HG03280 (cell line): ENCODE results near the gene RAC2.

Source experiments
- ATAC-seq: cut with Tn5 transposase; IDR thresholded peaks from one replicate; pipeline ENCODE4 v1.9.1; 2021; ENCODE audit warnings: mild to moderate bottlenecking, moderate library complexity; ENCODE audit not compliant: unreplicated experiment

RAC2 gene

DNA sequence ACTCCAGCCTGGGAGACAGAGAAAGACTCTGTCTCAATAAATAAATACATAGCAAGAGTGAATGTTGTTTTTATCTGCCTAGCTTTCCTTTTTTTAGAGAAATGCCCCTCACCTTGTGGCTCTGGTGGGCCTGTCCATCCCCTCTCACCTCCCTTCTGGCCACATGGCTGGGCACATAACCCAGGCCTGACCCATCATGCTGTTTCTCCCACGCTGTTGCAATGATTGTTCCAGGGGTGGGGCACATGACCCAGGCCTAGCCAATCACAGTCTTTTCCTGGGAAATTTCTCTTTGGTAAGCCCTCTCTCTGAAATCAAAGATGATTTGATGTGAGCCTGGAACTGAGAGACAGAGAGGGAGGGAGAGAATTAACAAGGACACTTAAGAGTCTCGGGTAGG lies 32.7 kb upstream of the RAC2 start:
- no peak for ATAC-seq

DNA sequence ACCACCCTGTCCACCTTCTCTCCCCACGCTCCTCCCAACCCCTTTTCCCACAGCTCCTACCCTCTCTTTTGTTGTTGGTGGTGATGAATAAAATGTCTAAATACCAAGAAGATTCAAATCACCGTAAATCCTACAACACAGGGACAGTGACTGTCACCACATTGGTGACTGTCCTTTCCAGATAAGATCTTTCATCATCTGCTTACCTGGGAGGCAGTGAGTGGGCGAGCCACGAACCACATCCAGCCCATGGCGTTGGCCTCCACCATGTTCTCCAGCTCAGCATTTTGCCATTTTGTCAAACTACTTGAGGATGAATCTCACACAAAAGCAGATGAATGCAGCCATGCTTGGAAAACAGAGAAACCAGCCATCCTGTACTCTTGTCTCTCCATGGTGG lies 31.6 kb upstream of the RAC2 start:
- no peak for ATAC-seq

DNA sequence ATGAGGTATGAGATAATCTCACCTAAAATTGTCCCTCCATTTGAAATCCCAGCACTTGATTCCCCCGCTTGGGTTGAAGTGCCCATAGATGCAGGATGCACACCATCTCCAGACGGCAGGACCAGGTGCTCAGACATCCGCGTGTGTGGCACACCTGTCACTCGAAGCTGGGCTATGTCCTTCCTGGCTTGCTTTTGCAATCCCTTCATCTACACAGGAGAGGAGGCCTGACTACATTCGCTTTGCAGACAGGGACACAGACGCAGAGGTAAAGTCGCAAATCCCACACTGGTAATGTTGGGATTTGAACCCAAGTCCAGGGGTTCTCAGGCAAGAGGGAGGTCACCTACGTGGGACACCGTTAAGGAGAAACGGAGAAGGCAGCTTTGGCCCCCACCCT lies 31.1 kb upstream of the RAC2 start:
- no peak for ATAC-seq

DNA sequence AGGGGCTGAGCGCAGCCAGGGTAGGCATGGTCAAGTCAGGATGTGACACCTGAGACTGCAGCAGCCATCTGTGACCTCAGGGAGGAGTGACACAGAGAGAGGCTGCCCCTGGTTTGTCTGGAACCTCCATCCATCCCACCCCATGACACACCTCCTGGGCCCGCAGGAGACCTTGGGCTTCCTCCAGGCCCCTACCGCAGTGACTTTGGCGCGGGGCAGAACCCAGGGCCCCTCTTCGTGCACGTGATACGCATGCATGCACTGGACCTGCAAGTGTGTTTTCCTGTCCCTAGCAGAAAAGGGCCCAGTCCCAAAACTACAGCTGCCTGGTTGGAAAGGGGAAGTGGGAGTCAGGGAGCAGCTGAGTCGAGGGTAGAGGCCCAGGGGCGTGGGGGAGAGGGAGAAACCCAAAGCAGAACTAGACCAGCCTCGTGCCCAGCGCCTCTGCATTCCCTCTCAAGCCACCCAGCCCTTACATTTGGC lies 30.4 kb upstream of the RAC2 start:
- no peak for ATAC-seq

DNA sequence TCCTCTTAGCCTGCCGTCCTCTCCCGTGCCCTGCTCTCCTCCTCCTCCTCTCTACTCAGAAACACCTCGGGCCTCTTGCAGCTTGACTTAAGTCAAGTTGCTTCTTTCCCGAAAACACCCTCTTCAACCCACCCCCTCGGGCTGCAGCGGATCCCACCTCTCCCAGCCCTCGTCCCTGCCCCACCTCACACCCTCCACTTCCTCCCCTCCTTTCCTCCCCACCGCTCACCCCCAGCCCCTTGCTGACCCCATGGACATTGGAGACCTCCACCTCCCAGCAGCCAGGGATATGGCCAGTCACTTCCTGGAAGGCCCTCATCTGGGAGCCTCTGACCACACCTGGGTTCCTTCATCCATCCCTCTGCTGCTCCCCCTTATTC lies 29.8 kb upstream of the RAC2 start:
- ATAC-seq = no peak

DNA sequence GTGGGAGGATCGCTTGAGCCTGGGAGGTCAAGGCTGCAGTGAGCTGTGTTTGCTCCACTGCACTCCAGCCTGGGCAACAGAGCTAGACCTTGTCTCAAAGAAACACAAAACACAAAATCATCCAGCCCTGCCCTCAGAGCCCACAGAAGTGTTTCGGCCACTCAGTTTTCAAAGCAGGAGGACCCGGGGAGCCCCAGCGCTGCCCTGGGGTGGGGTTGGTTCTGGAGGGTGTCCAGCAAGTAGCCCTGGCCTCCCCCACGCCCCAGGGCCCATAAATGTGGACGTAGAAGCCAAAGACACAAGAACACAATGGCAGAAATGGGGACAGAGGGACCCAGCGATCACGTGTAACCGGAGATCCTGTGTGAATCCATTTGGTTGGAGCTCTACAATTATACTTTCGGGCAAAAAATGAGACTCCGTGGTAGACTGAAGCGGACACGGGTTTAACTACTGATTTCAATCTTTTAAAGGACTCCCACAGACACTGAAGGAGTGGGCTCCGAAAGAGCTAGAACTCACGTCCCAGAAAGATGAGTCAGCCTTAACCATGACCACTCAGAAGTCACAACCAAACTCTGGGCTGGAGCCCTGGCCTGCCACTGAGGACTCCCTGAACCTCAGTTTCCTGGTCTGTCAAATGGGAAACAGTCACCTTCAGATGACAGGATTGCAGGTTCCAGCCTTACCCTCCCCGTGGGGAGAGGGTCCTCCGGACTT lies 29.2 kb upstream of the RAC2 start:
- ATAC-seq = no peak

DNA sequence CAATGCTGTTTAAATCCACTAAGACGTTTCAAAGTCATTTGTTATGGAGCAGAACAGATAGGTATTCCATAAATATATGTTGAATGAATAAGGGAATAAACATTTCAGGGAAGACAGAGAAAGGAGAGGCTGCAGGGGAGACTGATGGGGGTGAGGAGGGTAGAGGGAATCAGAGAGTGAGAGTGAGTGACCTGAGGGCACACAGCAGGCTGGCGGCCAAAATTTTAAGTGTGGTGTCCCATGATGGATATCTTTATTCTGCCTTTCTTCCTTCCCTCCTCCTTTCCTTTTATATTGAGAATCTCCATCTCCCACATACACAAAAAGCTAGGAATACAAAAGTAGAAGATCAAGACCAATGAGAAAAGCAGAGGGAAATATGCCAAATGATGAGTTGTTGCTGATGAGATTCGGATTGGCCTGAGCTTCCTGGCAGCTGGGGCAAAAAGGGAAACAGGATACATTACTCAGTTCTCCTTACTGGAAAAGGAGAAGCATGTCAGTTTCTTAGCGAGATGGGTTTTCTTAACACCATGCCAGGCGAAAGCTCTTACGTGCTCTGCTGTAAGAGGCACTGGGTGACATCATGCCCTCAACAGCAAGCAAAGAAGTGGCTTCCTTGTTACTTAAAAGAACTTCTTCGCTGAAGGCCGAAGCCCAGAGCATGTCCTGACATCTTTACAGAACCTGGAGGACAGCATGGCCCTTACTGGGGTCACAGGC lies 27.0 kb upstream of the RAC2 start:
- ATAC-seq = no peak

DNA sequence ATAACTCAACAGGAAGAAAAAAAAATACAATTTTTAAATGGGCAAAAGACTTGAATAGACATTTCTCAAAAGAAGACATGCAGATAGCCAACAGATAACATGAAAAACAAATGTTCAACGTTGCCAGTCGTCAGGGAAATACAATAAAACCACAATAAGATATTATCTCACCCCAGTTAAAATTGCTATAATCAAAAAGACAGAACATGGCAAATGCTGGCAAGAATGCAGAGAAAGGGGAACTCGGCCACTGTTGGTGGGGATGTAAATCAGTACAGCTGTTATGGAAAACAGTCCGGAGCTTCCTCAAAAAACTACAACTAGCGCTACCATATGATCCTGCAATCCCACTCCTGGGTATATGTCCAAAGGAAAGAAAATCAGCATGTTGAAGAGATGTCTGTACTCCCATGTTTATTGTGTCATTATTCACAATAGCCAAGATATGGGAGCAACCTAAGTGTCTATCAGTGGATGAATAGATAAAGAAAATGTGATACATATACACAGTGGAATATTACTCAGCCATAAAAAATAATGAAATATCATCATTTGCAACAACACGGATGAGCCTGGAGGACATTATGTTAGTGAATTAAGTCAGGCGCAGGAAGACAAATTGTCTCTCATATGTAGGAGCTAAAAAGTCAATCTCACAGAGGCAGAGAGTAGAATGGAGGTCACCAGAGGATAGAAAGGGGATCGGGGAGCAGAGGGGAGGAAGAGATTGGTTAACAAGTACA lies 26.0 kb upstream of the RAC2 start:
- ATAC-seq = no peak

DNA sequence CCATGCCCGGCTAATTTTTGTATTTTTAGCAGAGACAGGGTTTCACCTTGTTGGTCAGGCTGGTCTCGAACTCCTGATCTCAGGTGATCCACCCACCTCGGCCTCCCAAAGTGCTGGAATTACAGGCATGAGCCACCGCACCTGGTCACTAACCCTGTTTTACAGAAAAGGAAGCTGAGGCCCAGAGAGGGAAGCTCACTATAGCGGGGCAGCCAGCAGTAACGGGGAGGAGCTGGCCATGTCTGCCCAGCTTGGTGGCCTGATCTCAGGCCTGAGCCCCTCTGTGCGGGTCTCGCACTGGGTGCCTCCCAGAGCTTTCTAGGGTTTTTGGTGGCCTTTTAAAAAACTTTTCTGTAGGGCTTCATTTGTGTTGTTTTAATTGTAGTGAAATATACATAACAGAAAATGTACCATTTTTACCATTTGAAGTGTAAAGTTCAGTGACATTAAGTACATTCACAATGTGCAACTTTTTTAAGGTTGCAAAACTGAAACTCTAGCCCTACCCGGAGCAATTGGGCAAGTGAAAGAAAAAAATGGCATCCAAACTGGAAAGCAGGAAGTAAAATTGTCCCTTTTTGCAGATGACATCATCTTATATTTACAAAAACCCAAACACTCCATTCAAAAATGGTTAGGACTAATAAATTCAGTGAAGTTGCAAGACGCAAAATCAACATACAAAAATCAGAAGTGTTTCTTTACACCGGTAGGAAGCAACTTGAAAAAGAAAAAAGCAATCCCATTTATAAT lies 23.8 kb upstream of the RAC2 start:
- ATAC-seq = no peak

DNA sequence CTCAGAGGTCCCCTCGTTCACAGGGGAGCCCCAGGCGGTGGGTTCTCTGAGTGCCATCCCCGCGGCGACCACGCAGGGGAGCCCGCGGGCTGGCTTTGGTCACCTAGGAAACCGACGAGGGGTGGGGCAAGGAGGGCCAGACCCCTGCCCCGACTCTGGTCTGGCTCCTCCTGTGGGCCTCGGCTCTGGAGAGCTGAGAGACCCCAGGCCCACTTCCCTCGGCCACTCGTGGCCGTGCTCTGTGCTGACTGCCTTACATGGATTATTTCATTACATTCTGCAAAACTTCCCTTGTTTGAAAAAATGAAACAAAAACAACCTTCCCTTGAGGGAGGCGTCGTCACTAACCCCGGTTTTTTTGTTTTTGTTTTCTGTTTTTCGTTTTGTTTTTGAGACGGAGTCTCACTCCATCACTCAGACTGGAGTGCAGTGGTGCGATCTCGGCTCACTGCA lies 23.1 kb upstream of the RAC2 start:
- ATAC-seq = peak; percentile 95

DNA sequence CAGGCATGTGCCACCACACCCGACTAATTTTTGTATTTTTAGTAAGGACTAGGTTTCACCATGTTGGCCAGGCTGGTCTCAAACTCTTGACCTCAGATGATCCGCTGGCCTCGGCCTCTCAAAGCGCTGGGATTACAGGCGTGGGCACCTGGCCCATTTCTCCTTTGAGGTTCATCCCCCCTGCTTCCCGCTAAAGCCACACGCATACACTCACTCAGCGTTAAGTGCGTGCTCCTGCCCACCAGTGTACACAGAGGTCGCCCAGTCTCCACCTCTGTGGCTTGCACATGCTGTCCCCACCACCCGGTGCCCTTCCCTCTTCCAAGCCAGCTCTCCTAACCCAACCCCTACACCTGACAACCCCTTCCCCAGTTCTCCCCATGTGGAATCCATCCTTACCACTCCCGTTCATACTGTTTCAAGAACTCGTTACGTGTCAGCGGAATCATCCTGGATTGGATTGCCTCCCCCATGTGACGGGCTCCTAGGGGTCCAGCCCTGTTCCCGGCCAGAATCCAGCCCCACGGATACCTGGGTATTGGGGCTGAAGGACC lies 22.6 kb upstream of the RAC2 start:
- peak; percentile 15 for ATAC-seq

DNA sequence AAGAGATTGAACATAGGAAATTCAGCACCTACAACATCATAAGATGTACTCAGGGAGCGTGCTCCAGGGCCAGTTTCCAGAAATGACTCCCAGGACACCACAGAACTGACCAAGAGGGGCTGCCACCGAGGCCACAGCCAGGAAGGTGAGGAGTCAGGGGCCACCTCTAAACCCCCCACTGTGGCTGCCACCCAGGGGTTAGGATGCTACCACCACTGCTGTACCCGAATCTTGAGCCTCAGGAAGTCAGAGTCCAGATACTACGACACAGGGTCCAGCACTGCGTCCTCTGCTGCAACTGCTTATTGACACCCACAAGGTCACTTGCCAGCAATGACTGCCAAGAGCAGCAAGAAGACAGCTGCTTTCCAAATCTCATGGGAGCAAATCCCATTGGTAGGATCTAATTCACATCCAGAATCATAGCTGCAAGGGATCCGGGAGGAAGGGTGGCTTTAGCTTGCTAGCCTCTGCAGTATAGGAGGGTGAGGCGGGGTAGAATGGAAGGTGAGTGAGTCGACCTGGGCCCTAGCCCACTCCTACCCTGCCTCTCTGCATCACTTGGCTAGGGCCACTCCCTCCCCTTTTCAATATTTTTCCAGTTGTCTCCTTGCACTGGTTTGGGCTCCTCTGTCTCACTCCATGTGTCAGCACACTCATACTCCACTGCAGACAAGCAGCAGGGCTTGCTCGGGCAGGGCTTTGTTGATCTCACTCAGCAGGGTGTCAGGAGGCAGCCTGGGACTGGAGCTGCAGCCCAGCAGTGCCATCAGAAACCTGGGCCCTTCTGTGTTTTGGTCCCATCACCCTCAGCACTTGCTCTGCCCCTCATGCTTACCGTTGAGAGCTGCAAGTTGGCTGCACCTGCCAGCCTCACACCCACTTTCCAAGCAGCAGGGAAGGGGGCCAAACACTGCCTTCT lies 20.2 kb upstream of the RAC2 start:
- no peak for ATAC-seq

DNA sequence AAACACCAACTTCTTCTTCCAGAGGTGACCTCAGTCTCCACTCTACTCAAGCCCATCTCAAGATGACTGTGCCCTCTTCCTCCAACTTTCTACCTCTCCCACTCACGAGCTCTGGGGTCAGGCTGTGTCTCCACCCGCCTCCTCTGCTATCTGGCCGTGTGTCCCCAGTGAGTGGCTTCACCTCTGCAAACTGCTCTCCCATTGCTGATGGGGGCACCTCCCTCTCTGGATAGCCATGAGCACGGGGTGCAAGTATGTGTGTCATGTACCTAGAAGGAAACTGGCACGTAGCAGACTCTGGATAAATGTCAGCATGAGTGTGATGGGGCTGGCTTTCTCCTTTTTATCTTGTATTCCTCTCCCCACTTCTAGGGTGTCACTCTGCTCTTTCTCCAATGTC lies 18.3 kb upstream of the RAC2 start:
- no peak for ATAC-seq

DNA sequence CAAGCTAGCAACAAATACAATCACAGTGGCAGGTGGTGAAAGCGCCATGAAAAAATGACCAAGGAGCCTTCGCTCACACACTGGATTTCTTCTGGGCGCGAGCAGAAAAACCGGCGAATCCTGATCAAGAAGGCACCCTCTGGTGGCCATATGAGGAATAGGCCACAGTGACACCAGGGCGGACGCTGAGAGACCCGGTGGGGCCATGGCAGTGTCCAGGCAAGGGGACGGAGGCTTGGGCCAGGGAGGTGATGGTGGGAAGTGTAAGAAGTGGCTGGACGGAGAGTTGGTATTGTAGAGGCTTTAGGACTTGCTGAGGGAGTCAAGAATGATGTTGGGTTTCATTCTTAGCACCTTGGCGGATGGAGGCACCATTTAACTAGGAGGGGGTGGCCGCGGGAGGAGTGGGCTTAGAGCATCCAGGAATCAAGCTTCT lies 16.9 kb upstream of the RAC2 start:
- no peak for ATAC-seq

DNA sequence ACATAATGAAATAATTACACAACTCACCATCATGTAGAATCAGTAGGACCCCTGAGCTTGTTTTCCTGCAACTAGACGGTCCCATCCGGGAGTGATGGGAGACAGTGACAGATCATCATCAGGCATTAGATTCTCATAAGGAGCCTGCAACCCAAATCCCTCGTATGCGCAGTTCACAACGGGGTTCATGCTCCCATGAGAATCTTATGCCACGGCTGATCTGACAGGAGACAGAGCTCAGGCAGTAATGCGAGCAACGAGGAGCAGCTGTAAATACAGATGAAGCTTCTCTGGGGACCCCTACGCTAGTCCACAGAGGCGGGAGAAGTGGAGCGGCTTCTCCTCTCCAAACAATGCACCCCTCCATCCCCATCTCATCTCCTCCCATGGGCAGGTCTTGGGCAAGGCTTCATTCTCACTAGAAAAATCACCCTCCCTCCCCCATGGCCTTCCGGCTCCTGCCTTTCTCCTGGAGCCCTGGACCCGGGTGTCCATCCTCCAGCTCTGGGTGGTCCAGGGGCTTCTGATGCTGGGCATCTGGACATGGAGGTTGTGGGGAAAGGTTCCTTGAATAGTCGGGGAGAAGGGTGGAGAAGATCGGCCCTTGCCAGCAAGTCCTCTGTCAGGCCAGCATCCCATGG lies 16.2 kb upstream of the RAC2 start:
- ATAC-seq = no peak

DNA sequence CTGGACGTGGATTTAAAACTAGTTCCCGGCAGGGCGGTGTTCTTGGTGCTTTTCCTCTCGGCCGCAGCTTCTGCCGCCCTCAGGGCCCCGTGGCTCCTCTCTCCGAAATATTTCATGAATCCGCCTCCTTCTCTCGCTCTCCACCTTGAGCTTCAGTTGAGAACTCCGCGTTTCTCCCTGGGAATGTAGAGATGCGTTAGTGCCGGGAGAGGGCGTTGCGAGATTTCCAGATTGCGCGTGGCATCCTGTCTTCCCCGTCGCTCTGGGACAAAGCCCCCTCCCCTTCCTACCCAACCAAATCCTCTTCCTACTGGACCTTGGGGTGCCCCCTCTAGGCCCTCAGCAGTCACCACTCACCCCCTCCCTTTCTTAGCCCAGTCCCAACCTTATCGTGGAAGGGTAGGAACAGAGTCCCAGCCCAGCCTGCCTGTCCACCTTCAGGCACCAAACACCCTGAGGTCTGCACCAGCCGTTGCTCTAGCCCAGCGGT lies 15.5 kb upstream of the RAC2 start:
- no peak for ATAC-seq

DNA sequence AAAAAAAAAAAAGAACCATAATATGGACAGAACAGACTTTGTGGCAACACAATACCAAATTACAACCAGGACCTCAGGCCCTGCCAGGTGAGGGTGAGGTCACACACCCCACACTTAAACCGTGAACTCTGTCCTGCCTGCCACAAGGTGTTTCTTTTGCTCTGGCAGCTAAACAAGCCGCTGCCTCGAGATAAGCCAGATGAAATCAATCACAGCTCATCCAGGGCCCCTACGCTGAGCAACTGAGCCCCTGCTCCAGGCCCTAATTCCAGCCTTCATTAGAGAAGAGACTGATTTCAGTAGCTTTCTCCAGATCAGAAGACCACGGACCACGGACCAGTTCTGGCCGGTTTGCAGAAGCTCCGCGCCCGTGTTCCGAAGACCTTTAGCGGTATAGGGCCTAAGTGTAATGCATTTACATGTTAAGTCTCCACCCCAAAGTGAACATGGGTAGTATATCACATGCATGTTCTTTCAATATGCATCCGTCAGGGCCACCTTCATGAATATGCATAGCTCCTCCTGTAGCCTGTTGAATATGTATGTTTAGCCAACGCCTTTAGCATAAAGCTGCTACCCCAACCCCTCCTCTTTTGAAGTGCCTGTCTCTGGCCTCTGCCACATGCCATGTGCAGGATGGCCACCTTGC lies 14.8 kb upstream of the RAC2 start:
- ATAC-seq = no peak

DNA sequence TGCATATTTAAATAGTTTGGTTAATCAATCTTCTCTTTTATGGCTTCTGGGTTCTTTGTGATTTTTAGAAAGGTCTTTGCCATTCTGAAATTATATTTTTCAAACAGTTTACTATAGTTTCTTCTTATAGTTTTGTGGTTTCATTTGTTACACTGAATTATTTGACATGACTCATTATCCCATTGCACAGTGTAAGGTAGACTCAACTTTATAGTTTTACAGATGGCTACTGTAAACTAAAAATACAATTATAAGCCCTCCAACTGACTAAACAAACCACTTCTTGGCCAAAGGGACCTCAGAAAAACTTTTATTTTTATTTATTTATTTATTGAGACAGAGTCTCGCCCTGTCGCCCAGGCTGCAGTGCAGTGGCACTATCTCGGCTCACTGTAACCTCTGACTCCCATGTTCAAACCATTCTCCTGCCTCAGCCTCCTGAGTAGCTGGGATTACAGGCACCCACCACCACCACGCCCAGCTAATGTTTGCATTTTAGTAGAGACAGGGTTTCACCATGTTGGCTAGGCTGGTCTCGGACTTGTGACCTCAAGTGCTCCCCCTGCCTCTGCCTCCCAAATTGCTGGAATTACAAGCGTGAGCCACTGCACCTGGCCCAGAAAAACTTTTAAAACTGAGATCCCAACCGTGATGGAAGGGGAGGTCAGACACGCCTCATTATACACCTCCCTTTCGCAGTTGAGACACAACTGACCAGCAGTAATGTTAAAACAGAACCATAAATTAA lies 14.1 kb upstream of the RAC2 start:
- ATAC-seq = no peak
